ENCODE data around the gene SPARC. TPM values are rescaled to one million over a fixed set of nuclear protein-coding genes. Genes with fewer than 3 reads are reported as not detected.
"Not testable (repeated sequence)": the region's sequence is repeated elsewhere in the genome, so short reads cannot be mapped to it uniquely, and the experiment has no call there.

The SPARC gene
- polyA plus RNA-seq, 4 donors = 2,008 to 2,551 (median 2,286) TPM

DNA sequence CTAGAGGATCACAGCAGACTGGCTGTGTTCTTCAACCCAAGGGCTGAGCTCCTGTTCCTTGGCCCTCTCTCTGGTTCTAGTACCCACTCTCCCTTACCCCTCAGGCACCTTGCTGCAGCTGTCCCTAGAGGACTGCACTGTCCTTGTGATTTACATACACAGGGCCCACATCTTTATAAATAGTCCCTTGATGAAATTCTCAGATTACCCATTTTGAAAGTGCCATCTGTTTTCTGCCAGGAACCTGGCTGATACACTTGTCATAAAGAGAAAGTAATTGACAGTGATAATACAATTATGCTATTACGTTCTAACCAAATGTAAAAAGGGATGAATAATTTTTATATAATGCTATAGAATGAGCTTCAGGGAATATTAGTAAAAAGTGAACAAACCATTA lies 16.5 kb upstream of the SPARC start:
- no peak for DNase-seq (ENCODE audit: low read depth in 4 of 4, low spot score in 2 of 4)

DNA sequence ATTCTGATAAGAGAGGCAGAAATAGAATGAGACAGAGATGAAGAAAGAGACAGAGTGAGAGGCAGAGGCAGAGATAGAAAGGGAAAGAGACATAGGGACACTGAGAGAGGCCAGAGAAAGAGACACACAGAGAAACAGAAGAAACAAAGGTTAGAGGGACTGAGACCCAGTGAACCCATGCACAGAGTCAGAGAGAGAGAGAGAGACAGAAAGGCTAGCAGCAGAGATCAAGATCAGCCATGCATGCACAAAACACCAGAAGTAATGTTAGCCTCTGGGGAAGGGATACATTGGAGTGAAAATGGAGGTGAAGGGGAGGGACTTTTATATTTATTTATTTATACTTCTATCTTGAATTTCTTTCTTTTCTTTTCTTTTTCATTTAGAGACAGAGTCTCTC lies 14.1 kb upstream of the SPARC start:
- no peak for DNase-seq (ENCODE audit: low read depth in 4 of 4, low spot score in 2 of 4)

DNA sequence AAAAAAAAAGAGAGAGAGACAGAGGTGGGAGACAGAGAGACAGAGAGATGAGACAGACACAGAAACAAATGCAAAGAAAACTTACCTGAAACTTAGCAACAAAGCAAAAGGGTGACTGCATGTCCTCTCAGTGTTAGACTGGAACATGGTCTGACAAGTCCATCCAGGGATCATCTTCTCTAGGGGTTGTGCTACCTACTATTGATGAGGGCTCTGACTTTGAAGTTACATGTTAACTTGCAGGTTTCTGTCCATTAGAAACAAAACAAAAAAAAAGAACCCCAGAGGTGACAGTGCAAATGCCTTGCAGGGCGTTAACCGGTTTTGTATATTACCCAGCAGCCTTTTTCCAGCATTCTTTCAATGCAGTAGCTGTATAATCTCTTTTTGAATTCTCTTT lies 13.6 kb upstream of the SPARC start:
- DNase-seq (ENCODE audit: low read depth in 4 of 4, low spot score in 2 of 4) = no peak

DNA sequence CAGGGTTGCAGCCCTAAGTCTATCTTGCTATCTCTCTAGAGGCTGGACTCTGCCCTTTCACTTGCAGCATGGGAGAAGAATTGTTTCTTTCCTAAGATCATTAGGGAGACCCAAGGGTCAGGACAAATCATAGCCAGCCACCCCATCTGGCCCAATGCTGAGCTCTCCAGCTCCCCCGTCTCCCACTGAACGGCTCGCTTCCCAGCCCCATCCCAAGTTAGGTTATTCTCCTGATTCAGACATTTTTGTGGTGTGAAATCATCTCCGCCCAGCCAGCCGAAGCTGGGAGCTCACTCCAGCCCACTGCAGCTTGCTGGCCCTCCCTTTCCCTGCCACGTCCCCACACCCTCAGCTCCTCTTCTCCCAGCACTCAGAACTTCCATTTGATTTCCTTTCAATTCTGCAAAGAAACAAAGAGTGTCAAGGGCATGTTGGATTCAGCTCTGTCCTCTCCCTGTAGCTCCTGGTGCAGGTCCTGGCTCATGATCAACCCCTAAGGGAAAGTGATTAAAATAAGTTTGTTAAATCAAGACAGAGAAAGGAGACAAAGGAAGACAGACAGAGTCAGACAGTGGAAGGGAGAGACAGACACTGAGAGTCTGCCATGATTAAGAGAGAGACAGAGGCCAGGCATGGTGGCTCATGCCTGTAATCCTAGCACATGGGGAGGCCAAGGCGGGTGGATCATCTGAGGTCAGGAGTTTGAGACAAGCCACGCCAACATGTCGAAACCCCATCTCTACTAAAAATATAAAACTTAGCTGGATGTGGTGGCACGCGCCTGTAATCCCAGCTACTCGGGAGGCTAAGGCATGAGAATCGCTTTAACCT lies 12.6 kb upstream of the SPARC start:
- DNase-seq (ENCODE audit: low read depth in 4 of 4, low spot score in 2 of 4) = peak in 2 of 4 donors; percentile 63 to 77

DNA sequence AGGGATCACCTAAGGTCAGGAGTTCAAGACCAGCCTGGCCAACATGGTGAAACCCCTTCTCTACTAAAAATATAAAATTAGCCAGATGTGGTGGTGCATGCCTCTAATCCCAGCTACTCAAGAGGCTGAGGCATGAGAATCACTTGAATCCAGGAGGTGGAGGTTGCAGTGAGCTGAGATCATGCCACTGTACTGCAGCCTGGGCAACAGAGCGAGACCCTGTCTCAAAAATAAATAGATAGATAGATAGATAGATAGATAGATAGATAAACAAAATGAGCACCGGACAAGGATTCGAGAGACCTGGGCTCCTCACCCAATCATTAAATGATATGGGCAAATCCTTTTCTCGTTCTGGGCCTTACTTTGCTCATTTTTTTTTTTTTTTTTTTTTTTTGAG lies 11.4 kb upstream of the SPARC start:
- DNase-seq (ENCODE audit: low read depth in 4 of 4, low spot score in 2 of 4) = not testable (repeated sequence)

DNA sequence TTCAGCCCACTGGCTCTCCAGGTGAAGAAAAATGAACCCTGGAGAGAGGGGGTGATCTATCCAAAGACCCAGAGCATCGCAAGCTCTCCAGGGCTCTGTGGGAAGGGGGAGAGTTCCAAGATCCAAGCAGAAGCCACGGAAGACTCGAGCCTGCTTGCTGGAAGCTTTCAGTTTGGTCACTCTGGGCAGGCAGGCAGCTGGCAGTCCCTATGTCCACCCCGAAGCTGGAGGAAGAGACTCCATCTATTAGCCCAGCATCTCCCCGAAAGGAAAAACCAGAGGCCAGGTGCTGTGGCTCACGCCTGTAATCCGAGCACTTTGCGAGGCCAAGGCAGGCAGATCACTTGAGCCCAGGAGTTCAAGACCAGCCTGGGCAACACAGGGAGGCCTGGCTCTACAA lies 10.7 kb upstream of the SPARC start:
- no peak for DNase-seq (ENCODE audit: low read depth in 4 of 4, low spot score in 2 of 4)

DNA sequence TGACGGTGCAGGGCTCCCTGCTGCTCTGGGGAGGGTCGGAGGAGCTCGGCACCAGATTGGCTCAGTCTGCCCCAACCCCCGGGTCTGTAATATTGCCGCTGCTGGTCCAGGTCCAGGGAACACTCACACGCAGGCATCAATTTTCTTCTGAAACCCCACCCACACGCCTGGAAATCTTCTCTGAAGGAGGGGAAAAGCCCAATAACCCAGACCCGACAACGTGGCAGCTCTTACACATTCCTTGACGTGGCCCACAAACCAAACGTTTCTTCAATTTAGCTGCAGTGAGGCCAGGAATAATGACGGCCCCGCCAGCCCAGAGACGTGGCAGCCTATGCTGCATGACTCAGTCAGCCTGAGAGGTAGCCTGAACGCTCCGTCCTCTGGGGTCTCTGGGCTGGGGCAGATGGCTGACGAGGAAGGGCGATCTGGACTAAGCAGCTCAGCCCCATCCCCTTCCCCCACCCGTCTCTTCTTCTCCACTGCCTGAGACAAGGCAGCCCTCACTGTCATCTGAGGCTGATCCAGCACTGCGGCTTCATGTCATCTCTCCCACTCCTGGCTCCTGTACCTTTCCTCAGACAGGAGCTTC lies 9.9 kb upstream of the SPARC start:
- peak in 1 of 4 donors; percentile 72 for DNase-seq (ENCODE audit: low read depth in 4 of 4, low spot score in 2 of 4)

DNA sequence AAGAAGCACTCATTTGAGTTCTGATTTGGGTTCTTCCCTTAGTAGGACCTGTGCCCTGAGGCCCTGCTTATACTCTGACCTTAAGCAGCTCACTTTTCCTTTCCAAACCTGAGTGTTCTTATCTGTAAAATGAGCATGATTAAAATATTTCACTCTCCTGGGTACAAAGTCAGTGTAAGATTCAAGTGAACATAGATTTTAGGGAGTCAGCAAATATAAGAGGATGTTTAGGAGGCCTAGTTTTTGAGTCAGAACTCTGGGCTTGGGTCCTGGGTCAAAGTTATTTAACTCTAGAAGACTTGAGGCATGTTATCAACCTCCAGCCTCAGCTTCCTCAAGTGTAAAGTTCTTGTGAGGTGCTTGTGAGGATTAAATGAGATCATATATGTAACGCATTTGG lies 8.7 kb upstream of the SPARC start:
- DNase-seq (ENCODE audit: low read depth in 4 of 4, low spot score in 2 of 4) = no peak

DNA sequence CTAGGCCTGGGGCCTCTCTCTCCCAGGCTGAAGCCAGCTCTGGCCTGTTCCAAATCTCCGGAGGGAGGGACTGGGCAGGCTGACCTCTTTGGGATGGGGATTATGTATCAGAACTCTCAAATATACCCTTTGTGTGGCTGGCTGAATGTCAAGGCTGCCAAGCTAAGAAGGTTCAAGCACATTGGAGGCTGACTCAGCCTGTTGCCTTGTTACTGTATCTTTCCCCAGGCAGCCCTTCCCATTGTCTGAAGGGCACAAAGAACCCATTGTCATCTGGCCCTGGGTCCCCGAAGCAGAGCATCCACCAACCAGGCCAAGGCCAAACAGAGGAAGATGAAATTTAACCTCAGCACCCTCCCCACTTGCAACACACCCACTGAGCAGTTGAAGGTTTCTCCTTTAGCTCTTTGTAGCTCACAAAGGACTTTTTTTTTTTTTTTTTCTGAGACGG lies 7.3 kb upstream of the SPARC start:
- DNase-seq (ENCODE audit: low read depth in 4 of 4, low spot score in 2 of 4) = no peak

DNA sequence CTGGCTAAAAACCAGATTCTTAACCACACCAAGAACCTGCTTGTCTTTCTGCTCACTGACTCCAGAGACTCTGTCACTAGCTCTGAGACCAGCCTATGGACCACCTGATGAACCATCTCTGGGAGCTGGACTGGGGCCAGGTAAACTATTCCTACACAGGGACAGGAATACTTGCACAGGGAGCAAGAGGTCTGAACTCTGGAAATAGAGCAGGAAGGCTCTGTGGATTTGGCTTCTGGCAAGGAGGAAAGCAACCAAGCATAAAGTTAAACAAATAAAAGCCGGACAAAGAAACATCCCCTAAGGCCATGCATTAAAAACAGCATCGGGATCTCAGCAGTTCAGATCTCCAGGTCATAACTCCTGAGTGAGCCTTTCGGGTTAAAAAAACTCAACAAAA lies 5.6 kb upstream of the SPARC start:
- DNase-seq (ENCODE audit: low read depth in 4 of 4, low spot score in 2 of 4) = no peak

DNA sequence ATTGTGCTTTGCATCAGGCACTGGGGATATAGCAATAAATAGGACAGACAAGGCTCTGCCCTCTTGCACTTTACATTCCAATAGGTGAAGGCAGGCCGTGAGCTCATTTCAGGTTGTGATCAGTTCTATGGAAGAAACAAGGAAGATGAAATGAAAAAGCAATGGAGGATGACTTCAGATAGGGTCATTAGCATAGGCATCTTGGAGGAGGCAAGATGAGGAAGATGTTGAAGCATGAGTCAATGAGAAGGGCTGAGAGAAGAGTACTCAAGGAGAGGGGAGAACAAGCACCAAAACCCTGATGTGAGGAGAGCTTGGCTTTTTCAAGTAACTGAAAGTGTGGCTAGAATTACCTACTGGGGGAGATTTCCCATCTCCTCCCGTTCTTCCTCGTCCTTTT lies 5.0 kb upstream of the SPARC start:
- DNase-seq (ENCODE audit: low read depth in 4 of 4, low spot score in 2 of 4) = no peak

DNA sequence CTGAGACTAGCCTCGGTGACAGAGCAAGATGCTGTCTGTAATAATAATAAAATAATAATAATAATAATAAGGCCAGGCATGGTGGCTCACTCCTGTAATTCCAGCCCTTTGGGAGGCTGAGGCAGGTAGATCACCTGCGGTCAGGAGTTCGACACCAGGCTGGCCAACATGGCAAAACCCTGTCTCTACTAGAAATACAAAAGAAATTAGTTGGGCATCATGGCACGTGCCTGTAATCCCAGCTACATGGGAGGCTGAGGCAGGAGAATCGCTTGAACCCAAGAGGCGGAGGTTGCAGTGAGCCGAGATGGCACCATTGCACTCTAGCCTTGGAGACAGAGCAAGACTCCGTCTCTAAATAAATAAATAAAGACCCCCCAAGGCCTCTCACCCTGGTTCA lies 2.9 kb upstream of the SPARC start:
- DNase-seq (ENCODE audit: low read depth in 4 of 4, low spot score in 2 of 4) = not testable (repeated sequence)

DNA sequence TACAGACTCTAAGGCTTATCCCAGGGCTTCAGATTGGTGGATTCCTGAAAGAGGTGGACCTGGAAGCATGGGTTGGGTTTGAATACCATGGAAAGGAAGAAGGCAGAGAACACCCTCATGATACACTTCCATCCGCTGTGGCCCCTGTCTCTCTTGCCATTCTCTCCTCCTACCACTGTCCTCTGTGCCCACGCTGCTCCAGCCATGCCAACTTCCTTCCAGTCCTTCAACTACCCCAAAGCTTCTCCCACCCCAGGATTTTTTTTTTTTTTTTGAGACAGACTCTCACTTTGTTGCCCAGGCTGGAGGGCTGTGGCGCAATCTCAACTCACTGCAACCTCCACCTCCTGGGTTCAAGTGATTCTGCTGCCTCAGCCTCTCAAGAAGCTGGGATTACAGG lies 1.7 kb upstream of the SPARC start:
- no peak for DNase-seq (ENCODE audit: low read depth in 4 of 4, low spot score in 2 of 4)

DNA sequence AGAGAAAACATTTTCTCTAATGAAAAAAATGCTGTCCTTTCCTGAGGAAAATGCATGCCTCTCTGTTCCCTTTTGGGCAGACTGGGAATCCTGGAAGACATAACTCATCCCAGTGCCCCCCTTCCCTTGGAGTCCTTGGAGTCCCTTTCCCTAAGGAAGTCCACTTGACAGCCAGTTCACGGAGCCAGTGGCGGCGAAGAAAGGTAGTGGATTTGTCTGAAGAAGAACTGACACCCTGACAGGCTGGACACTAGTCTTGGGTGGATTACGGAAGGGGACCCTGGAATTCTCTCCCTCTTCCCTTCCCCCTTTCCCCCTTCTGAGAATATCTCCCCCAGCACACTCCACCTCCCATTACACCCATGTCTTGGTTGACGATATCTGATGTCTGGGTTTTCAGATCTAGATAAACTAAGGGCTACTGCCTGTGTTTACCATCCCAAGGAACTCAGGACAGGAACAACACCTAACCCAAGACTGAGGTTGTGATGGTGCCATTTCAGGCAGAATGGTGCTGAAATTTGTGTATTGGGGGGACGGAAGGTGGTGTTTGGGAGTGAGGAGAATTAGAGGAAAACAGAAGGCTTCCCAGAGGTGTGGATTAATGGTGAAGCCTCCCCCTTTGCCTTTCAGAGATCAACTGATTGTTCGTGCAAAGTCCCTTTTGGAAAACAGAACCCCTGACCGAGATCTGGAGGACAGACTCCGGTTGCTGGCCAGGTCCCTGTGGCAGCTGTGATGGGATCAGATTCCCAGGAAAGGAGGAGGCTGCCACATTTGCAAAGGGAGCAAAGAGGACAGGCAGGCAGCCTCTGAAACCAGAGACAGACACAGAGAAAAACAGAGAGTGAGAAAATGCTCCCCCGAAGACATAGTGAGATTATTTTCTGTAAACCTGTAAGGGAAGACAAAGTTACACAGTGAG lies 704 bp downstream of the SPARC start:
- no peak for DNase-seq (ENCODE audit: low read depth in 4 of 4, low spot score in 2 of 4)

DNA sequence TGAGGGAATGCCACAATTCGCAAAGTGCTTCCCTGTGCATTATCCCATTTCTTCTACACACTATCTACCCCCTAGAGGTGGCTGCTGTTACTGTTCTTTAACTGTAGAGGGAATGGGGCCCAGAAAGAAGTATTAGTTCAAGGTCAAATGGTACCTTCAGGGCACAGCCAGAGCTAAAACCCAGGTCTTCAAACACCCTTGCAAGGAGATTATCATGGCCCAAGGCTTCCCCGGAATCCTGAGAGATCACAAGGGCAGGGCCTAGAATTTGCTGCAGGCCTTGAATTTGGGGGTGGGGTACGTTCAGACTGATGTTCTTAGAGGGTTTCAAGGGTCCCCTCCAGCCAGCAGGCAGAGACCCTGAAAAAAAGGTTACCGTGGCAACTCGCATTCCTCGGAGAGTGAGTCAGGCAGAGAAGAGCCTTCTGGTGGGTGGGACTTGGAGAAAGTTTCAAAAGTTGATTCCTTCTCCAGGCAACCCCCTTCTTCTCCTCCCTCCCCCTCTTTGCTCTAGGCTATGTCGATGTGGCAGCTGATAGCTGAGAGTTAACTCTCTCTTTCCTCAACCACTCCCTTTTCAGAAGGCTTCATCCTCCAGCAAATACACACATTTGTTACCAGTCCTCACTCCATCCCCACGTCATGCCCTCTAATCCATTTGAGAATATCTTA lies 1.9 kb downstream of the SPARC start:
- DNase-seq (ENCODE audit: low read depth in 4 of 4, low spot score in 2 of 4) = peak in 1 of 4 donors; percentile 88

DNA sequence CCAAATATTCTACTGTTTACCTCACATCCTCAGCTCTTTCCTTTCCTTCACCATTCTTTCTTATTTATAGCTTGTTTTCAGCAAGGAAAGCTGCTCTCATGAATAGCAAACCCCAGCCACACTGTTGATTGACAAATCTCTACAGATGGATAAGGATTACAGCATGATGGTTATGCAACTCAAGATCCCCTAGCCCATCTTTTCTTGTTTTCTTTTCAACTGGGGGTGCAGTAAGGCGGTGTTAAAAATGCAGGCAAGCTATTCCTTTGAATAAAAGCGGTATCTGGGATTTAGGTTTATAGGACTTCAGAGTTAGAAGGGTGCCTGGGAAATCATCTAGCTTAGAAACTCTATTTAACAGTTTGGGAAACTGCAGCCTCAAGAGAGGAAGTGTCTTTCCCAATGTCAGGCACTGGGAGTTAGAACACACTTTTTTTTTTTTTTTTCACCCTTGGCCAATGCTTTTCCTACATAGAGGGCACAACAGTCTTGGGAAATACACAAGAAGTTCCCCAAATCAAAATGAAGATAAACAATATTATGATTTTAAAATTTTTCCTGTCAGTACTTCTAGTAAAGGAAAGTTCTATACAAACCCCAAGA lies 2.6 kb downstream of the SPARC start:
- DNase-seq (ENCODE audit: low read depth in 4 of 4, low spot score in 2 of 4) = no peak

DNA sequence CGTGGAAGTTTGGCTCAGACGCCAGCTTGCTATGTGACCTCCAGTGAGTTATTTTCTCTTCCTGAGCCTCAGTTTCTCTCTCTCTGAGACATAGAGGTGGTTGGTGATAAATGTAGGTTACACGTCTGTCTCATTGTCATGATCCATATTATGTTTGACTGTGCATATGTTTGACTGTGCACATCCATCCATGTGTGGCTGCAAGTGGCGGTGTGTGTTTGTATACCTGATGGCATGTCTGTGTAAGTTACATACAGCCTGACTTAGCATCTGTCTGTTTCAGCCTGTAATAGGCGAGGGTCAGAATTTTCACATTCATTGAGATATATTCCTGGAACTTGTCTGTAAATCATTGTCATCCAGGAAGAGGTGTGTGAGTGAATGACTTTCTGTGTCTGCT lies 3.3 kb downstream of the SPARC start:
- no peak for DNase-seq (ENCODE audit: low read depth in 4 of 4, low spot score in 2 of 4)

DNA sequence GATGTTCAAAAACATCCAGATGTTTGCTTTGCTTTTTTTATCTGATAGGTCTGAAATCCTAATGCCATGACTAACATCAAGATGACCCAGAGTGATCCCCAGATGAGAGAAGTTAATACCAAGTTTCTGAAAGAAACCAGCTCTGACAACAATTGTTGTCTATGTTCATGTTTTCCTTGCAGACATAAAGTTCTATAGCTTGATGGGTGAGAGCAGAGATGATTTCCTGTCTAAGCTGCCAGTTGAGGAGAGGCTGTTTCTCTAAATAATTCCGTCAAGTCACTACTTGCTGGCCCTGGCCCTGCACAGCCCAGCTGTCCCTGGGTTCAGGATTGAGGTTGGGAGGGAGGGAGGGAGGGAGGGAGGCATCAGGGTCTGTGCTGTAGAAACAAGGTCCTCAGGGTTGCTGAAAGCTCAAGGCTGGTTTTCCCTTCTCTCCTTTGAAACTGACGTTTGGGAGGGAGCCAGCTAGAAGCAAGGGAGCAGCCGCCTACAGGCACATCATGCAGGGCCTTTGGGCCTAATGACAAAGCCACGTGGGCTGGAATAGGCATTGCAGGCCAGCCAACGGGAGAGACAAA lies 3.9 kb downstream of the SPARC start:
- no peak for DNase-seq (ENCODE audit: low read depth in 4 of 4, low spot score in 2 of 4)

DNA sequence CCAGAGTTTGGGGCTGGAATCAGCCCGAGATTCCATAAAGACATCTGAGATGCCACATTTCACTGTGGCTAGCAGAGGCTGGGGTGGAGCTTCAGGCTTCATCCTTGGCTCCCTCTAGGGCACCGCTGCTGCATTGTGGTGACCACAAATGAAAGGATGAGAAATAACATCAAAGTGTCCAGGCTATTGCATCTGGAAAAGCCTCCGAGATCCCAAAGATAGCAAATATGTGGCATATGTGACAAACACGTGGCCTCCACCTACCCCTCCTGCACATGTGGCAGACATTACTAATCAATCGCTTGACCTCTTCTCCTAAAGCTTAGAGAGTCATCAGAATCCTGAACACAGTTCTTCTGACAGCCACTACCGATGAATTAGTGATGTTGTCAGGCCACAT lies 4.5 kb downstream of the SPARC start:
- no peak for DNase-seq (ENCODE audit: low read depth in 4 of 4, low spot score in 2 of 4)

DNA sequence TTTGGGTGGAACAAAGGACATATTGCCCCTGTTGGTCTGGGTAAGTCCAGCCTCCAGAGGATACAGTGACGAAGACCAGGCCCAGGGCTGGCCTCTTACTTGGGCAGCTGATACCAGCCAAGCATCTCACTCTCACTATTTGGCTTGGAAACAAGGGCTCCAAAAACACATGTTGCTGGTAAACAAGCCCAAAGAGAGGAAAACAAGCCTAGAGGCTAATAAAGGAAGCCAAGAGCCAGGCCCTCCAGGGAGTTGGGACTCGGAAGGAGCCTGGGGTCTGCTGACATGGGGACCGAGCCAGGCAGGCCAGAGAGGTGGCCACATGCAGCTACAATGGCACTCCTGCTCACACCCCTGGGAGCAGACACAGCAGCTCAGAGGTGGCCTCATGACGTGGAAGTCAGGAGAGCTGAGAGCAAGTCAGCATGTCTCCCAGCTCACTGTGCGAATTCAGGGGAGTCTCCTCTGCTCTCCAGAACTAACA lies 5.7 kb downstream of the SPARC start:
- no peak for DNase-seq (ENCODE audit: low read depth in 4 of 4, low spot score in 2 of 4)
